ENCODE results near the gene DAB2IP.

DAB2IP gene

DNA sequence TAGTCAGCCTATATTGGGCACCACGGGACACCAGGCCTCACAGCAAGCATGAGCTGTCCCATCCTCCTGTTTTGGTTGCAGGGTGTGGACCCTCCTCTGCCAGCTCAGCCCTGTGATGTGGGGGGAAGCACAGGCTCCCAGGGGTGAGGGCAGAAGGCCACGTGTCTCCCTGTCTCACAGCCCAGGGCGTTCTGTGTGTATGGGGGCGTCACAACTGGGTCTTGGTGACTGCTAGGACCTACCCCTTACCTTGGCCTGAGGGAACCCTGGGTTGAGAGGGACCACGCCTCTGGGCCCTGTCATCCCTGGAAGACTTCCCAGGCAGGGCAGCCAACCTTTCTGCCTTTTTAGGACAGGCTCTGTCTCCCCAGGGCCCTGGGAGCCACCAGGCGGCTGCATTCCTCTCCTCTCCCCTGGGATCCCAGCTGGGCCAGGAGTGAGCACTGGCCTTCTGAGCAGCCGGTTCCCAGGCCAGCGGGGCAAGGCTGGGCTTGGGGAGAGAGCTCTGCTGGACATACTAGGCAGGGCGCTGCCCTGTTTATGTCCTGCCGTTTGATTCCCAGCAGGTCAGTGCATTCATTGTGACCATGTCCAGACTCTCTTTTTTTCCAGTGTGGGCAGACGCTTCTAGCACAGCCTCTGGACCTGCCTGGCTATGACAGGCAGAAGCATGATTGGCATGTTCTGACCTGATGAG is 97.4 kb downstream of the DAB2IP start:
- no peak for DNase-seq

- no peak for DNase-seq
Measured at GRCh38 chr9:121749614-121750013, 98.2 kb downstream of the DAB2IP start.

- DNase-seq, result no peak
Measured at GRCh38 chr9:121750259-121750714, 98.9 kb downstream of the DAB2IP start.

GRCh38 chr9:121750715-121751623 is 99.5 kb downstream of the DAB2IP start:
- DNase-seq, result no peak

- DNase-seq, result no peak
Measured at GRCh38 chr9:121751686-121752445, 100.4 kb downstream of the DAB2IP start.

GRCh38 chr9:121752929-121753328 is 101.5 kb downstream of the DAB2IP start:
- DNase-seq, result no peak

GRCh38 chr9:121753802-121754654 is 102.6 kb downstream of the DAB2IP start:
- DNase-seq, result no peak

- no peak for DNase-seq
Measured at GRCh38 chr9:121754655-121755436, 103.4 kb downstream of the DAB2IP start.

- no peak for DNase-seq
Measured at GRCh38 chr9:121755581-121755980, 104.1 kb downstream of the DAB2IP start.

- no peak for DNase-seq
Measured at GRCh38 chr9:121756474-121757280, 105.2 kb downstream of the DAB2IP start.

DNA sequence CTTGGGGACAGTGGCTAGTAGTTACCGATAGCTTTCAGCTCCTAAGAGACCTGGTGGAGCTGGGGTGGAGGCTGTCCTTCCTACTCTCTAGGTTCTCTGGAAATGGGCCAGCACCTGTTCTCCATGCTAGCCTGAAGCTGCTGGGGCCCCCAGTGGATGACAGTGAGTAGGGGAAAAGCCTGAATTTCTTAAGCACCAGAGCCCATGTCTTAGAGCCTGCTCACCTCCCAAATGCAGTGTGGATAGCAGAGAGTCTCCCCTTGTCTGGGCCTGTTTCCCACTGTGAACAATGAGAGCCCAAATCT is 105.8 kb downstream of the DAB2IP start:
- DNase-seq, result no peak

- DNase-seq, result no peak
Measured at GRCh38 chr9:121758693-121759092, 107.3 kb downstream of the DAB2IP start.

DNA sequence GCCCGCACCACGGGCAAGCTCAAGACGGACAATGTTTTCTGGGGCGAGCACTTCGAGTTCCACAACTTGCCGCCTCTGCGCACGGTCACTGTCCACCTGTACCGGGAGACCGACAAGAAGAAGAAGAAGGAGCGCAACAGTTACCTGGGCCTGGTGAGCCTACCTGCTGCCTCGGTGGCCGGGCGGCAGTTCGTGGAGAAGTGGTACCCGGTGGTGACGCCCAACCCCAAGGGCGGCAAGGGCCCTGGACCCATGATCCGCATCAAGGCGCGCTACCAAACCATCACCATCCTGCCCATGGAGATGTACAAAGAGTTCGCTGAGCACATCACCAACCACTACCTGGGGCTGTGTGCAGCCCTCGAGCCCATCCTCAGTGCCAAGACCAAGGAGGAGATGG is 108.6 kb downstream of the DAB2IP start:
- DNase-seq, result no peak

- no peak for DNase-seq
Measured at GRCh38 chr9:121760571-121760970, 109.1 kb downstream of the DAB2IP start.

- DNase-seq, result no peak
Measured at GRCh38 chr9:121763131-121763530, 111.7 kb downstream of the DAB2IP start.

DNA sequence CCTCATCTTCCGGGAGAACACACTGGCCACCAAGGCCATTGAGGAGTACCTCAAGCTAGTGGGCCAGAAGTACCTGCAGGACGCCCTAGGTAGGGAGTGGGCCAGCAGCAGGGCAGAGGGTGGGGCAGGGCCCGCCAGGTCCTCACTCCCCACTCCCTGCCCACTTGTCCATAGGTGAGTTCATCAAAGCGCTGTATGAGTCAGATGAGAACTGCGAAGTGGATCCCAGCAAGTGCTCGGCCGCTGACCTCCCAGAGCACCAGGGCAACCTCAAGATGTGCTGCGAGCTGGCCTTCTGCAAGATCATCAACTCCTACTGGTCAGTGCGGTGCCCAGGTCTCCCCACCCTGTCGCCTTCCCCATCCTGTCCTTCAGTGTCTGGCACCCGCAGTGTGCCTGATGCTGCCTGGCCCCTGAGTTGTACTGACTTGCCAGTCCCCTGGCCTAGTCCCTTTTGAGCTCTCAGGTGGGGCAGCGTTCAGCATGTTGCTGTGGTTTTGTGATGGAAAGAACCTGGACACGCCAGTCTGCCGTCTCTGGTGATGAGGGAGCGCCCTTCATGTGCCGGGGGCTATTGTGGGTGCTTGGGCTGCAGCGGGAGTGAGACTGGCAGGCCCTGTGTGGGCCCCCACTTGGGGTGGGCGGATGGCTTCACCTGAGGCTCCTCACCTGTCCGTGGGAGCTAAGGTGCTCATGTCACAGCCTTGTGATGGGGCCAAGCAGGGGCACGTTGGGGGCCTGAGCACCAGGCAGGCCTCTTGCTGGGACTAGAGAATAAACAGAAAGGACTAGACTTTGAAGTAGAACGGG is 112.3 kb downstream of the DAB2IP start:
- no peak for DNase-seq

DNA sequence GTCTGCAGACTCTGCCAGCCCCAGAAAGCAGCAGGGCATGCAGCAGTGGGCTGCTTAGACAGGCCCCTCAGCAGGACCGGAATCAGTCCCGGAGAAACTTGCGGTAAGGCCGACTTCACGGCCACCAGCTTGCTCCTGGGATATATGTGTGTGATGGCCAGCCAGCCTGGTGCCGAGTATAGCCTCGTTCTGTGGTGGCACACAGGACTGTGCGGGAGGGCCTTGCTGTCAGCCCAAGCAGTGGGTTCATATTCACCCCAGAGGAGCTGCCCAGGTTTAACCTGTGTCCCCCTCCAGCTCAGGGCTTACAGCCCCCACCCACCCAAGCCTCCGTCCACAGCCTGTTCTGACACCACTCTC is 112.9 kb downstream of the DAB2IP start:
- DNase-seq, result no peak

DNA sequence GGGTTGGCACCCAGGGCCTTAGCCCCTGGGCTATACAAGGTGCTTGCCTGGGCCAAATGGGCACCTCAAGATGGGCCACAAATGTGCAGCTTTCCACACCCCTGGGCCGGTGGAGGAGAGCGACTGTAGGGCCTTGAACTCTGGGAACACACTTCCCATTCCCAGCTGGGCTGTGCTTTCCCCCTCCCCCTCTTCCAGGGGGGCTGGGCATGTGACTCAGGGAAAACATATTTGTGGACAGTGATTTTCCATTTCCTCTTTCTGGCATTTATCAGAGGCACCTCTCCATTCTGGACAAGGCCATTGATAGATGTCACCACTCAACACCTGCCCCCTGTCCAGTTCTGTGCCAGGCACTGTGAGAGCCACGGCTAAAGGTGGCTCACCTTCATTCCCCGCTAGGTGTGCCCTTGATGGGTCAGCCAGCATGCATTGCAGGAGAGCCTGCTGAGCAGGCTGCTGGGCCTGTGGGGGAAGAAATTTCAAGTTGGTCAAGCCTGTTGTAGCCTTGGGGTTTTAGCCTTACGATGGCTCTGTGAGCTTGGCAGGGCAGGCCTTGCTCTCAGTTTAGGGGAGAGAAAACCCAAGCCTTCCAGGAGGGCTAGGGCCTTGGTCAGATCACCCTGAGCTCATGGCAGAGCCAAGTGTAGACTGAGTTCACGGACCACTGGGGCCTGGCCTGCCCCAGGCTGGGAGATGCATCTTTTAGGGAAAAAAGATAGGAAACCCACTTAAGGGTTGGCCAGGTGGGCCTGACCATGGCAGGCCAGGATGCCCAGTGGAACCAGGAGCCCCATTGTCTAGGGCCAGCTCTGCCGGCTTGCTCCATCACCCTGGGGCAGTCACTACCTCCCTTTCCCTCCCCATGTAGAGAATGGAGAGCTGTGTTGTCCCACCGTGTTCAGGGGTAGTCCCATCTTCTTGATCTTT is 113.9 kb downstream of the DAB2IP start:
- no peak for DNase-seq
